Measurements from ENCODE around the gene SERPINE1.
"Not testable (repeated sequence)": the region's sequence is repeated elsewhere in the genome, so short reads cannot be mapped to it uniquely, and the experiment has no call there.

Gene SERPINE1

GRCh38 chr7:101124376-101125056 lies 2.4 kb upstream of the SERPINE1 start:
- no peak for DNase-seq (ENCODE audit: low spot score)

GRCh38 chr7:101125989-101126650 lies 784 bp upstream of the SERPINE1 start:
- DNase-seq (ENCODE audit: low spot score): no peak

GRCh38 chr7:101127460-101128039 lies 646 bp downstream of the SERPINE1 start:
- no peak for DNase-seq (ENCODE audit: low spot score)

- no peak for DNase-seq (ENCODE audit: low spot score)
Observed at GRCh38 chr7:101128040-101128834, 1.3 kb downstream of the SERPINE1 start.

- no peak for DNase-seq (ENCODE audit: low spot score)
Observed at GRCh38 chr7:101129603-101130117, 2.8 kb downstream of the SERPINE1 start.

GRCh38 chr7:101132626-101133600 lies 6.0 kb downstream of the SERPINE1 start:
- not testable (repeated sequence) for DNase-seq (ENCODE audit: low spot score)

- no peak for DNase-seq (ENCODE audit: low spot score)
Observed at GRCh38 chr7:101133621-101134398, 6.9 kb downstream of the SERPINE1 start.

- DNase-seq (ENCODE audit: low spot score): peak; percentile 63
Observed at GRCh38 chr7:101134399-101134980, 7.6 kb downstream of the SERPINE1 start.

- no peak for DNase-seq (ENCODE audit: low spot score)
Observed at GRCh38 chr7:101137651-101138212, 10.8 kb downstream of the SERPINE1 start.

- DNase-seq (ENCODE audit: low spot score): no peak
Observed at GRCh38 chr7:101138213-101138870, 11.4 kb downstream of the SERPINE1 start.

- DNase-seq (ENCODE audit: low spot score): no peak
Observed at GRCh38 chr7:101140339-101140699, 13.4 kb downstream of the SERPINE1 start.

GRCh38 chr7:101140746-101141382 lies 14.0 kb downstream of the SERPINE1 start:
- DNase-seq (ENCODE audit: low spot score): no peak

GRCh38 chr7:101151908-101152651 lies 25.2 kb downstream of the SERPINE1 start:
- no peak for DNase-seq (ENCODE audit: low spot score)

GRCh38 chr7:101153969-101154692 lies 27.2 kb downstream of the SERPINE1 start, which contains the start of gene AP1S1:
Gene AP1S1 (plus strand): TSS chr7:101154476. CDS start chr7:101154515, 39 bp downstream.
- DNase-seq (ENCODE audit: low spot score): peak; percentile 94

- DNase-seq (ENCODE audit: low spot score): no peak
Observed at GRCh38 chr7:101154693-101155102, 27.8 kb downstream of the SERPINE1 start.

- no peak for DNase-seq (ENCODE audit: low spot score)
Observed at GRCh38 chr7:101155303-101155702, 28.4 kb downstream of the SERPINE1 start.

GRCh38 chr7:101156277-101156676 lies 29.4 kb downstream of the SERPINE1 start:
- DNase-seq (ENCODE audit: low spot score): no peak
